ENCODE results near the gene PIK3AP1.

- TF ChIP-seq EP300 (IDR thresholded peaks at IDR 0.05), result no peak
- no peak for TF ChIP-seq POLR2A (IDR thresholded peaks at IDR 0.05)
- no peak for TF ChIP-seq CTCF (IDR thresholded peaks at IDR 0.05)
- no peak for TF ChIP-seq POLR2AphosphoS5 (IDR thresholded peaks at IDR 0.05)
These were observed 56.5 kb downstream of the PIK3AP1 start for GRCh38 chr10:96663797-96664196.

Data from upper lobe of left lung (tissue), 4 donors.